HepG2 (cell line): ENCODE measurements around the gene PPP1R13B. TPM values are rescaled to one million over a fixed set of nuclear protein-coding genes. Genes with fewer than 3 reads are reported as not detected.

Source experiments
- ATF1 ChIP-seq: IDR thresholded peaks from 2 replicates; pipeline ENCODE4 v1.6.1; 2016; ENCODE audit warnings: mild to moderate bottlenecking, control low read depth
- CBX2 ChIP-seq, 2 experiments: fragments of 200-600 bp in 1 of 2; sonication (generic); formaldehyde crosslinking in 1 of 2; IDR thresholded peaks; 2 replicates each; pipeline versions ENCODE4 v1.7.0 to v1.8.1; 2018 to 2022; ENCODE audit warnings: low read depth in 2 of 2, low read length in 1 of 2, mild to moderate bottlenecking in 1 of 2, missing genetic modification reagents in 1 of 2
- CENPT ChIP-seq: sonication (generic); formaldehyde crosslinking; IDR thresholded peaks from 2 replicates; pipeline ENCODE4 v1.8.0; 2022; ENCODE audit warnings: low read depth, mild to moderate bottlenecking, moderate library complexity, missing genetic modification reagents
- E2F5 ChIP-seq: sonication (generic); formaldehyde crosslinking; conservative IDR thresholded peaks from 2 replicates; pipeline ENCODE4 v1.4.0; 2020; ENCODE audit warnings: missing genetic modification reagents
- ETV5 ChIP-seq: IDR thresholded peaks from 2 replicates; pipeline ENCODE4 v1.6.1; 2018; ENCODE audit warnings: missing biosample characterization, missing genetic modification reagents, inconsistent platforms, borderline replicate concordance
- FOXP1 ChIP-seq, 2 experiments: fragments of 450-650 bp in 1 of 2; IDR thresholded peaks; 2 replicates each; pipeline ENCODE4 v1.6.1; 2017 to 2018; ENCODE audit warnings: antibody characterized with exemption in 1 of 2
- HNRNPH1 ChIP-seq: fragments of 200-400 bp; formaldehyde crosslinking; optimal IDR thresholded peaks from 2 replicates; pipeline ENCODE3; 2017; ENCODE audit warnings: mild to moderate bottlenecking, low read depth, low read length
- HNRNPUL1 ChIP-seq: fragments of 200-400 bp; formaldehyde crosslinking; IDR thresholded peaks from 2 replicates; pipeline ENCODE4 v1.6.1; 2017; ENCODE audit warnings: low read depth, mild to moderate bottlenecking, low read length, moderate library complexity
- KDM5B ChIP-seq: sonication (generic); formaldehyde crosslinking; IDR thresholded peaks from 2 replicates; pipeline ENCODE4 v1.4.0; 2020; ENCODE audit warnings: missing genetic modification reagents, mild to moderate bottlenecking, borderline replicate concordance
- NFKBIZ ChIP-seq: IDR thresholded peaks from 2 replicates; pipeline ENCODE4 v1.6.1; 2018; ENCODE audit warnings: missing genetic modification reagents, missing compliant biosample characterization
- PRDM15 ChIP-seq: sonication (generic); formaldehyde crosslinking; IDR thresholded peaks from 2 replicates; pipeline ENCODE4 v1.4.0; 2020; ENCODE audit warnings: missing genetic modification reagents
- RFX3 ChIP-seq: IDR thresholded peaks from 2 replicates; pipeline ENCODE4 v1.6.1; 2016; ENCODE audit warnings: missing biosample characterization, missing genetic modification reagents
- SALL1 ChIP-seq: sonication (generic); formaldehyde crosslinking; IDR thresholded peaks from 2 replicates; pipeline ENCODE4 v1.8.0; 2022; ENCODE audit warnings: mild to moderate bottlenecking, missing genetic modification reagents
- SAP130 ChIP-seq: IDR thresholded peaks from 2 replicates; pipeline ENCODE4 v1.6.1; 2016; ENCODE audit warnings: low read depth
- SCMH1 ChIP-seq: sonication (generic); formaldehyde crosslinking; IDR thresholded peaks from 2 replicates; pipeline ENCODE4 v1.9.0; 2021; ENCODE audit warnings: missing genetic modification reagents, mild to moderate bottlenecking, borderline replicate concordance
- THAP9 ChIP-seq: sonication (generic); formaldehyde crosslinking; IDR thresholded peaks from 2 replicates; pipeline ENCODE4; 2020; ENCODE audit warnings: missing genetic modification reagents, mild to moderate bottlenecking, borderline replicate concordance
- ZBTB44 ChIP-seq: sonication (generic); formaldehyde crosslinking; IDR thresholded peaks from 2 replicates; pipeline ENCODE4 v1.4.0; 2020; ENCODE audit warnings: missing genetic modification reagents
- ZNF557 ChIP-seq: sonication (generic); formaldehyde crosslinking; IDR thresholded peaks from 2 replicates; pipeline ENCODE4 v1.4.0; 2020; ENCODE audit warnings: missing genetic modification reagents
- ZNF563 ChIP-seq: sonication (generic); formaldehyde crosslinking; IDR thresholded peaks from 2 replicates; pipeline ENCODE4 v1.8.0; 2022; ENCODE audit warnings: mild to moderate bottlenecking, moderate library complexity, missing genetic modification reagents
- ZNF850 ChIP-seq: sonication (generic); formaldehyde crosslinking; conservative IDR thresholded peaks from 2 replicates; pipeline ENCODE4 v1.9.0; 2021; ENCODE audit warnings: mild to moderate bottlenecking, missing genetic modification reagents
- ZNF891 ChIP-seq: sonication (generic); formaldehyde crosslinking; IDR thresholded peaks from 2 replicates; pipeline ENCODE4 v1.5.0; 2020; ENCODE audit warnings: mild to moderate bottlenecking, missing genetic modification reagents
- polyA plus RNA-seq, 8 experiments: library from polyadenylated mRNA; depleted of rRNA in 3 of 8; stranded (reverse) in 7 of 8; unstranded in 1 of 8; fragments of >200 nt; fragmentation: Illumina TruSeq in 4 of 8; extraction: Trizol in 4 of 8; gene quantifications; 2 replicates each; pipeline versions ENCODE4 v1.2.1 to v1.2.3, GENCODE V29; 2011 to 2016; ENCODE audit warnings: low read depth in 4 of 8, missing spikeins in 1 of 8, mixed read lengths in 1 of 8; ENCODE audit not compliant: insufficient read depth in 1 of 8
- total RNA-seq, 5 experiments: library from RNA; depleted of rRNA; stranded (reverse); fragments of >200 nt; fragmentation: Illumina TruSeq; extraction: Trizol; gene quantifications; 2 replicates each; pipeline ENCODE4 v1.2.3, GENCODE V29; 2016; ENCODE audit warnings: low read depth in 1 of 5

The PPP1R13B gene
- total and polyA plus RNA-seq, 2 of the 13 experiments (the other 11 are each of a cell fraction or from before 2014, with no cell fraction given) = 4.6 to 9.4 TPM

GRCh38 chr14:103889313-103890051 is 42.1 kb upstream of the PPP1R13B start (continued):
- TF ChIP-seq E2F5 (CRISPR knock-in tag) = no peak
- no peak for TF ChIP-seq ETV5 (CRISPR knock-in tag)
- peak; percentile 68; the same call in 1 of the 2 replicates for TF ChIP-seq SALL1 (CRISPR knock-in tag)
- TF ChIP-seq ZNF891 (CRISPR knock-in tag) = no peak
- peak; percentile 67 for TF ChIP-seq SAP130 (CRISPR knock-in tag)
- no peak for TF ChIP-seq ZNF557 (CRISPR knock-in tag)
- peak; percentile 71; the same call in 1 of the 2 replicates for TF ChIP-seq KDM5B
- TF ChIP-seq PRDM15 (CRISPR knock-in tag) = no peak
- no peak for TF ChIP-seq SCMH1 (CRISPR knock-in tag)
- no peak for TF ChIP-seq HNRNPUL1
- TF ChIP-seq FOXP1 (IDR thresholded peaks at IDR 0.05) = no peak
- TF ChIP-seq FOXP1 (CRISPR knock-in tag; IDR thresholded peaks at IDR 0.05) = peak; percentile 84
- TF ChIP-seq ZNF850 (CRISPR knock-in tag) = no peak
- TF ChIP-seq ZBTB44 (CRISPR knock-in tag) = no peak
- no peak for TF ChIP-seq ATF1 (CRISPR knock-in tag)
- peak; percentile 36; the same call in 1 of the 2 replicates for TF ChIP-seq THAP9 (CRISPR knock-in tag)
- TF ChIP-seq NFKBIZ (CRISPR knock-in tag) = 0 out of 2 replicates have a peak, but pooled peaks have one; percentile 27
- peak; percentile 61; the same call in 1 of the 2 replicates for TF ChIP-seq ZNF563 (CRISPR knock-in tag)
- no peak for TF ChIP-seq CENPT
- TF ChIP-seq HNRNPH1 = no peak
- TF ChIP-seq CBX2 (IDR thresholded peaks at IDR 0.05; ENCODE audit: low read depth, low read length) = no peak
- TF ChIP-seq CBX2 (CRISPR knock-in tag; IDR thresholded peaks at IDR 0.05; ENCODE audit: low read depth) = no peak
- no peak for TF ChIP-seq RFX3
